Measurements from ENCODE around the gene RCN1.
"Not testable (repeated sequence)": the region's sequence is repeated elsewhere in the genome, so short reads cannot be mapped to it uniquely, and the experiment has no call there.

The RCN1 gene

GRCh38 chr11:32100495-32100894, 9.6 kb downstream of the RCN1 start:
- over 99% methylated on average over 5 of the region's 5 CpGs for WGBS
- H3K36me3 ChIP-seq (ENCODE audit: insufficient read depth, low read length) = peaks cover 87% of the 10 kb centered on the region
- no peaks in the 10 kb centered on the region for H3K27me3 ChIP-seq (ENCODE audit: insufficient read depth, low read length)
- H3K4me3 ChIP-seq (ENCODE audit: low read length) = no peak overlapping the region
- no peaks in the 10 kb centered on the region for H3K9me3 ChIP-seq (ENCODE audit: insufficient read depth, low read depth, low read length)
- no peak overlapping the region for H3K27ac ChIP-seq (ENCODE audit: low read depth, low read length)
- no peak overlapping the region for H3K9ac ChIP-seq (ENCODE audit: low read depth, low read length)
- H3K4me1 ChIP-seq (ENCODE audit: insufficient read depth, low read length) = no peaks in the 10 kb centered on the region

- Histone ChIP-seq H3K27me3 (ENCODE audit: insufficient read depth, low read length) (no peaks in the 10 kb centered on the region), H3K27ac (ENCODE audit: low read depth, low read length) (no peak overlapping the region), H3K4me1 (ENCODE audit: insufficient read depth, low read length) (no peaks in the 10 kb centered on the region), H3K9me3 (ENCODE audit: insufficient read depth, low read depth, low read length) (no peaks in the 10 kb centered on the region), H3K4me3 (ENCODE audit: low read length) (no peak overlapping the region), H3K36me3 (ENCODE audit: insufficient read depth, low read length) (peaks cover 92% of the 10 kb centered on the region), H3K9ac (ENCODE audit: low read depth, low read length) (no peak overlapping the region)
- WGBS = 95% methylated on average over 11 of the region's 11 CpGs
Measured at GRCh38 chr11:32101791-32102190, 10.9 kb downstream of the RCN1 start.

DNA sequence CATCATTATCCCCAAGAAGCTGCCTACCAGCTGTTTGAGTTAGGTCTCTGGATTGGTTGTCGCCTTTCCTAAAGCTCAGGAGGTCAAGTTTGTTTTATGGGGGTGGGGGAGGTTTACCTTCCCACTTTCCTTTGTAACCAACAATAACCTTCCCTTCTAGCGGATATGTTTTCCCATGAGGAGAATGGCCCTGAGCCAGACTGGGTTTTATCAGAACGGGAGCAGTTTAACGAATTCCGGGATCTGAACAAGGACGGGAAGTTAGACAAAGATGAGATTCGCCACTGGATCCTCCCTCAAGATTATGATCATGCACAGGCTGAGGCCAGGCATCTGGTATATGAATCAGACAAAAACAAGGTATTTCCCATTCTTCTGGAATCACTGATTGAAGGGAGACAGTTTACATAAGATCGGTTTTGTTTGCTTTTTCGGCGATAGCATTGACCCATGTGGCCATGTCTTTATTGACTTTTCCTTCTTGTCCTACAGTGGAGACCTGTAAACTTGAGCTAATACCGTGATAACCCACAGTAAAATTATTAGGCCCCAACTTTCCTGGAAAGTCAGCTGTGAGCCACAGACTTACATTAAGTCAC, 12.3 kb downstream of the RCN1 start:
- H3K27me3 ChIP-seq (ENCODE audit: insufficient read depth, low read length); H3K27ac ChIP-seq (ENCODE audit: low read depth, low read length); H3K9me3 ChIP-seq (ENCODE audit: insufficient read depth, low read depth, low read length); H3K9ac ChIP-seq (ENCODE audit: low read depth, low read length); H3K4me3 ChIP-seq (ENCODE audit: low read length); H3K4me1 ChIP-seq (ENCODE audit: insufficient read depth, low read length): not testable (repeated sequence)
- H3K36me3 ChIP-seq (ENCODE audit: insufficient read depth, low read length) = peaks cover 78% of the 10 kb centered on the region
- WGBS = 94% methylated on average over 5 of the region's 11 CpGs

DNA sequence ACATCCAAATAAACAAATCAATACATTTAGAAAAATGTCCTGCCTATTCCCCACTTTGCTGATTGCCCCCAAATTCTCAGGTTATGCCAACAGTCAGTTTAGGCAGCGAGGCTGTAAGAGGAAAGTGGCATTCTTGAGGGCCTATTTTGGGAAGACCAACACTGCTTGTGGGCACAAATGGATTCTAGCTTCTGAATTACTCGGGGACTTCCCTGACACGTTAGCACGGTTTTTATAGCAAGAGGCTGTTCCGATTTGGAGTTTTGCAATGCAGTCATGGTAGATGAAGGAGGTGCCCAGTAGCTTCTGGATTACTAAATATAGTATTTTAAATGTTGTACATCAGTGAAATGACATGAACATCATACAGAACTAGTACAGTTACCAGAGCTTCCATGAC, 13.1 kb downstream of the RCN1 start:
- peaks cover 71% of the 10 kb centered on the region for H3K36me3 ChIP-seq (ENCODE audit: insufficient read depth, low read length)
- no peaks in the 10 kb centered on the region for H3K27me3 ChIP-seq (ENCODE audit: insufficient read depth, low read length)
- no peak overlapping the region for H3K9ac ChIP-seq (ENCODE audit: low read depth, low read length)
- H3K4me1 ChIP-seq (ENCODE audit: insufficient read depth, low read length) = no peaks in the 10 kb centered on the region
- H3K4me3 ChIP-seq (ENCODE audit: low read length) = no peak overlapping the region
- no peak overlapping the region for H3K27ac ChIP-seq (ENCODE audit: low read depth, low read length)
- 98% methylated on average over 5 of the region's 5 CpGs for WGBS
- no peaks in the 10 kb centered on the region for H3K9me3 ChIP-seq (ENCODE audit: insufficient read depth, low read depth, low read length)

DNA sequence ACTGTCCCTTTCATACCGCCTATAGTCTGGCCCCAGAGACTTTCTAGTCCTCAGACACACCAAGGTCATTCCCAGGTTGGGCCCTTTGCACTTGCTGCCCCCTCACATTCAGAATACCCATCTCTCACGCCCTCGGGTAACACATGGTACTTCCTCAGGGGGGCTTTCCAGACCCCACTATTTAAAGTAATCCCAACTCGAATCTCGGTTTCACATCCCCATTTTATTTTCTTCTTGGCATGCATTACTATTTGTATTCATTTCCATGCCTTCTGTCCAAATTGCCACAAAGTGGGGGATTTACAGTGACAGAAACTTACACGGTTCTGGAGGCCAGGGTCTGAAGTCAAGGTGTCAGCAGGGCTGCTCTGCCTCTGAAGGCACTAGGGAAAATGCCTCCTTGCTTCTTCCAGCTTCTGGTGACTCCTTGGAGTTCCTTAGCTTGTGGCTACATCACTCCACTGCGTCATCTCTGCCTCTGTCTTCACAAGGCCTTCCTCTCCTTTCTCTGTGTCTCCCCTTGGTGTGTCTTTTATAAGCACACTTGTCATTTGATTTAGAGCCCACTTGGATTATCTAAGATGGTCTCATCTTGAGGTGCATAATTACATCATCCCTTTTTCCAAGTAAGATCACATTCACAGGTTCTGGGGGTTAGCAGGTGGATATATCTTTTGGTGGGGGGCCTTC, 15.1 kb downstream of the RCN1 start:
- H3K9me3 ChIP-seq (ENCODE audit: insufficient read depth, low read depth, low read length) = no peaks in the 10 kb centered on the region
- H3K4me3 ChIP-seq (ENCODE audit: low read length) = no peak overlapping the region
- no peak overlapping the region for H3K27ac ChIP-seq (ENCODE audit: low read depth, low read length)
- H3K9ac ChIP-seq (ENCODE audit: low read depth, low read length) = no peak overlapping the region
- peaks cover 52% of the 10 kb centered on the region for H3K36me3 ChIP-seq (ENCODE audit: insufficient read depth, low read length)
- H3K4me1 ChIP-seq (ENCODE audit: insufficient read depth, low read length) = peaks cover 5% of the 10 kb centered on the region
- H3K27me3 ChIP-seq (ENCODE audit: insufficient read depth, low read length) = no peaks in the 10 kb centered on the region
- WGBS = 95% methylated on average over 7 of the region's 7 CpGs

GRCh38 chr11:32107647-32108046, 16.8 kb downstream of the RCN1 start:
- Histone ChIP-seq H3K9ac (ENCODE audit: low read depth, low read length) (no peak overlapping the region), H3K4me1 (ENCODE audit: insufficient read depth, low read length) (peaks cover 5% of the 10 kb centered on the region), H3K36me3 (ENCODE audit: insufficient read depth, low read length) (peaks cover 36% of the 10 kb centered on the region), H3K27ac (ENCODE audit: low read depth, low read length) (no peak overlapping the region), H3K9me3 (ENCODE audit: insufficient read depth, low read depth, low read length) (no peaks in the 10 kb centered on the region), H3K27me3 (ENCODE audit: insufficient read depth, low read length) (no peaks in the 10 kb centered on the region), H3K4me3 (ENCODE audit: low read length) (no peak overlapping the region)
- 92% methylated on average over 5 of the region's 6 CpGs for WGBS

DNA sequence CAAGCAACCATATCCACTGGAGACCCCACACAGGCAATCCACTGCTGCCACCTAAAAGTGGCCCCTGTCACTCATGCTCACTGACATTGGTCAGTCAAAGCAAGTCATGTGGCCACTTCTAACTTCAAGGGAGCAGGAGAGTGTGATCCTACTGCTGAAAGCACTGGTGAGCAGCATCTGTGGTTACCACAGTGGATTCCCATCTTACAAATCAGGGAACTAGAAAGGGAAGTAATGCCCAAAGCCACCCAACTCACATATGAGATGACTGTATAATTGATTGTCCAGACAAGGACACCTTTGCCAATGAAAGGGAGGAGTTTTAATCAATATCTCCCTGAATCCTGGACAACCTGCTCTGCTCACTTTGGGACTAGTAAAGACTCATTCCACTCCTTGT, 17.7 kb downstream of the RCN1 start:
- Histone ChIP-seq H3K4me3 (ENCODE audit: low read length) (no peak overlapping the region), H3K36me3 (ENCODE audit: insufficient read depth, low read length) (peaks cover 26% of the 10 kb centered on the region), H3K9ac (ENCODE audit: low read depth, low read length) (no peak overlapping the region), H3K27me3 (ENCODE audit: insufficient read depth, low read length) (no peaks in the 10 kb centered on the region), H3K9me3 (ENCODE audit: insufficient read depth, low read depth, low read length) (no peaks in the 10 kb centered on the region), H3K4me1 (ENCODE audit: insufficient read depth, low read length) (peaks cover 5% of the 10 kb centered on the region), H3K27ac (ENCODE audit: low read depth, low read length) (no peak overlapping the region)

GRCh38 chr11:32109138-32109537, 18.3 kb downstream of the RCN1 start:
- 93% methylated on average over 4 of the region's 4 CpGs for WGBS
- Histone ChIP-seq H3K4me3 (ENCODE audit: low read length) (no peak overlapping the region), H3K36me3 (ENCODE audit: insufficient read depth, low read length) (peaks cover 21% of the 10 kb centered on the region), H3K27me3 (ENCODE audit: insufficient read depth, low read length) (no peaks in the 10 kb centered on the region), H3K27ac (ENCODE audit: low read depth, low read length) (no peak overlapping the region), H3K9me3 (ENCODE audit: insufficient read depth, low read depth, low read length) (no peaks in the 10 kb centered on the region), H3K9ac (ENCODE audit: low read depth, low read length) (no peak overlapping the region), H3K4me1 (ENCODE audit: insufficient read depth, low read length) (peaks cover 5% of the 10 kb centered on the region)

DNA sequence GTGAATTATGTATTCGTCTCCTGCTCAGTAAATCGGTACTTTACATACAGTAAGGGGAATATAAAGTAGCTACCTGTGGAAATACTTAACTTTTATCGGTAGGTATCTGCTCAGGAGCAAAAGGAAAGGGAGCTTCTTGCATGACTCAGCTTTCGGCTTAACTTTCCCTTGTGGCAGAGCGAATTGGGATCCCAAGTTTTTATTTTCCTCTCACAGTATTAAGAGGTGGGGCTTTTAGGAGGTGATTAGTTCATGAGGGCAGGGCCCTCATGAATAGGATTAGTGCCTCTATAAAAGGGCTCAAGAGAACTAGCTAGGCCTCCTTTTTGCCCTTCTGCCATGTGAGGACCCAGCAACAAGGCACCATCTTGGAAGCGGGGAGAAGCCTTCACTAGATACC, 18.7 kb downstream of the RCN1 start:
- Histone ChIP-seq H3K9me3 (ENCODE audit: insufficient read depth, low read depth, low read length) (no peaks in the 10 kb centered on the region), H3K9ac (ENCODE audit: low read depth, low read length) (no peak overlapping the region), H3K27ac (ENCODE audit: low read depth, low read length) (no peak overlapping the region), H3K4me3 (ENCODE audit: low read length) (no peak overlapping the region), H3K4me1 (ENCODE audit: insufficient read depth, low read length) (peaks cover 5% of the 10 kb centered on the region), H3K36me3 (ENCODE audit: insufficient read depth, low read length) (peaks cover 16% of the 10 kb centered on the region), H3K27me3 (ENCODE audit: insufficient read depth, low read length) (no peaks in the 10 kb centered on the region)
- 94% methylated on average over 5 of the region's 6 CpGs for WGBS

GRCh38 chr11:32110795-32111194, 19.9 kb downstream of the RCN1 start:
- Histone ChIP-seq H3K4me1 (ENCODE audit: insufficient read depth, low read length) (peaks cover 5% of the 10 kb centered on the region), H3K9ac (ENCODE audit: low read depth, low read length) (no peak overlapping the region), H3K27ac (ENCODE audit: low read depth, low read length) (no peak overlapping the region), H3K9me3 (ENCODE audit: insufficient read depth, low read depth, low read length) (no peaks in the 10 kb centered on the region), H3K27me3 (ENCODE audit: insufficient read depth, low read length) (no peaks in the 10 kb centered on the region), H3K4me3 (ENCODE audit: low read length) (no peak overlapping the region), H3K36me3 (ENCODE audit: insufficient read depth, low read length) (peaks cover 7% of the 10 kb centered on the region)
- 89% methylated on average over 3 of the region's 3 CpGs for WGBS

DNA sequence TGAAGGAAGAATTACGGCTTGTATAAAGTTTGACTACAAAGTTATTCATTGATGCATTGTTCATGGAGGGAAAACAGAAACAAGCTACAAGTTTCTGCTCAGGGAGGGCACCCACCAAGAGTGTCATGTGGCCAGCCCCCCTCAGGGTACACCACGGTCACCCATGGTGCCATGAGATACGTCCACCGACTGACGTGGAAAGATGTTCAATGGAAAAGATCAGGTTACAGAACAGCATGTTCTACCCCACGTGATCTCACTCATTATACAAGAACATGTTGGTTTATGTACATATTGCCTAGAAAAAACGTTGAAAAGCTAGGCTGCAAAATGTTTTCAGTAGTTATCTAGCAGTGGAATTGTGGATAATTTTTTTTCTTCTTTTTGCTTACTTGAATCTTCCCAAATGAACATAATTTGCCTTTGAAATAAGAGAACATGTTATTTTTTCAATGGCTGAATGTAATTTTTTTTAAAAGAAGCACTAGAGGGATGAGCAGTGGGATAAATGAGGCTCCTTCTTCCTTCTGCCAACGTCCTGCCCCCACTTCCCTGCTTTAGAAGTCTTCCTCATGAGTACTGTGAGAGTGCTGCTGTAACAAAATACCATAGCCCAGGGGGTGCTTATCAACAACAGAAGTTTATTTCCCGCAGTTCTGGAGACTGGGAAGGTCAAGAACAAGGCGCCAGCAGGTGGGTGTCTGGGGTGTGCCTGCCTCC, 22.5 kb downstream of the RCN1 start:
- Histone ChIP-seq H3K9me3 (ENCODE audit: insufficient read depth, low read depth, low read length) (no peaks in the 10 kb centered on the region), H3K4me3 (ENCODE audit: low read length) (no peak overlapping the region), H3K36me3 (ENCODE audit: insufficient read depth, low read length) (no peaks in the 10 kb centered on the region), H3K9ac (ENCODE audit: low read depth, low read length) (no peak overlapping the region), H3K27me3 (ENCODE audit: insufficient read depth, low read length) (no peaks in the 10 kb centered on the region), H3K27ac (ENCODE audit: low read depth, low read length) (no peak overlapping the region), H3K4me1 (ENCODE audit: insufficient read depth, low read length) (peaks cover 5% of the 10 kb centered on the region)
- WGBS = 76% methylated on average over 10 of the region's 10 CpGs
